Natural killer cell (primary cell): Measurements from ENCODE around the gene ANKRD40. TPM values are rescaled to one million over a fixed set of nuclear protein-coding genes. Genes with fewer than 3 reads are reported as not detected.

Experiments
- ATAC-seq, 3 donors: fragments of 150-1000 bp in 2 of 3; fragments of 200-7000 bp in 1 of 3; cut with Tn5 transposase; 1 replicate in 1 of 3; 2 replicates in 2 of 3; pipeline ENCODE4 v1.10.0; 2021; ENCODE audit warnings: mild to moderate bottlenecking in 2 of 3, moderate library complexity in 2 of 3
- DNase-seq, 2 donors: peaks; one replicate each; pipeline versions ENCODE4 v3.0.0 to v3.0.0-alpha.2; 2013 to 2021; ENCODE audit warnings: mixed read lengths in 1 of 2
- H3K27ac ChIP-seq: one replicate; pipeline ENCODE4 v1.5.1; 2013; ENCODE audit warnings: mild to moderate bottlenecking, low read length
- H3K27me3 ChIP-seq: one replicate; pipeline ENCODE4 v1.6.1; 2013; ENCODE audit warnings: low read length; ENCODE audit not compliant: control insufficient read depth, insufficient read depth
- H3K36me3 ChIP-seq: one replicate; pipeline ENCODE4 v1.6.1; 2013; ENCODE audit warnings: low read length; ENCODE audit not compliant: control insufficient read depth, insufficient read depth
- H3K4me1 ChIP-seq: one replicate; pipeline ENCODE4 v1.6.1; 2013; ENCODE audit warnings: low read length; ENCODE audit not compliant: control insufficient read depth, insufficient read depth
- H3K4me3 ChIP-seq: one replicate; pipeline ENCODE4 v1.5.1; 2013; ENCODE audit warnings: low read length
- H3K9me3 ChIP-seq: one replicate; pipeline ENCODE4 v1.6.1; 2013; ENCODE audit warnings: low read length; ENCODE audit not compliant: control insufficient read depth, insufficient read depth
- H3K27ac Mint-ChIP-seq, 2 donors: one replicate each; pipeline ENCODE4 v1.8.0; 2022; ENCODE audit warnings: mild to moderate bottlenecking in 2 of 2, mixed read lengths in 2 of 2, moderate library complexity in 1 of 2
- H3K27me3 Mint-ChIP-seq, 2 donors: one replicate each; pipeline ENCODE4 v1.8.0; 2022; ENCODE audit warnings: low read depth in 2 of 2, mixed read lengths in 2 of 2
- H3K36me3 Mint-ChIP-seq: one replicate; pipeline ENCODE4 v1.8.0; 2022; ENCODE audit warnings: mixed read lengths
- H3K4me1 Mint-ChIP-seq, 2 donors: one replicate each; pipeline ENCODE4 v1.8.0; 2022; ENCODE audit warnings: mixed read lengths in 2 of 2
- H3K4me3 Mint-ChIP-seq: one replicate; pipeline ENCODE4 v1.8.0; 2022; ENCODE audit warnings: mild to moderate bottlenecking, moderate library complexity, mixed read lengths
- H3K9me3 Mint-ChIP-seq, 2 donors: one replicate each; pipeline ENCODE4 v1.8.0; 2022; ENCODE audit warnings: mixed read lengths in 2 of 2
- CTCF ChIP-seq: fragments of 200-600 bp; IDR thresholded peaks from one replicate; pipeline ENCODE4 v1.8.0; 2022; ENCODE audit warnings: antibody characterized with exemption
- WGBS: methylation state at CpG from one replicate; pipeline ENCODE4 v1.1.7; 2013; ENCODE audit warnings: missing lambda C conversion rate; ENCODE audit not compliant: insufficient coverage; 5-methylcytosine and 5-hydroxymethylcytosine counted together
- intact Hi-C: fragments of 100-400 bp; cut with micrococcal nuclease; formaldehyde crosslinking; loops from one replicate; pipeline ENCODE4 v1.14.2; 2022
- total RNA-seq, 4 donors: library from RNA; stranded (reverse); fragments of 120-200 nt in 1 of 4; gene quantifications; one replicate each; pipeline versions ENCODE4 v1.2.3 to v1.2.4, GENCODE V29; 2013 to 2022

ANKRD40 gene
- total RNA-seq, 3 donors from 2014 or later (not counting 1 experiment from before 2014, with no cell fraction given), result 22.1 to 32.0 (median 30.8) TPM

GRCh38 chr17:50668838-50669581, 38.7 kb downstream of the ANKRD40 start:
- no peaks in the 10 kb centered on the region for H3K36me3 ChIP-seq
- no peaks in the 10 kb centered on the region for H3K27me3 ChIP-seq
- Mint-ChIP-seq H3K36me3 (no peaks in the 10 kb centered on the region), H3K9me3 (no peaks in the 10 kb centered on the region), H3K4me1 (no peaks in the 10 kb centered on the region), H3K4me3 (no peak overlapping the region), H3K27me3 (no peaks in the 10 kb centered on the region), H3K27ac (no peak overlapping the region)
- H3K27ac ChIP-seq, result no peak overlapping the region
- H3K4me1 ChIP-seq, result no peaks in the 10 kb centered on the region
- H3K9me3 ChIP-seq, result no peaks in the 10 kb centered on the region
- intact Hi-C loops, result no loop called here
- ATAC-seq, result no peak
- WGBS, result 89% methylated on average over 9 of the region's 9 CpGs
- DNase-seq, result no peak
- no peak for TF ChIP-seq CTCF
- H3K4me3 ChIP-seq, result no peak overlapping the region

- H3K36me3 Mint-ChIP-seq, result no peaks in the 10 kb centered on the region
- Histone ChIP-seq H3K27me3 (no peaks in the 10 kb centered on the region), H3K27ac (no peak overlapping the region), H3K36me3 (no peaks in the 10 kb centered on the region), H3K4me3 (no peak overlapping the region), H3K9me3 (no peaks in the 10 kb centered on the region), H3K4me1 (no peaks in the 10 kb centered on the region)
- no peak for ATAC-seq
- intact Hi-C loops, result no loop called here
- no peaks in the 10 kb centered on the region for H3K9me3 Mint-ChIP-seq
- H3K4me3 Mint-ChIP-seq, result no peak overlapping the region
- no peak overlapping the region for H3K27ac Mint-ChIP-seq
- TF ChIP-seq CTCF, result no peak
- no peaks in the 10 kb centered on the region for H3K27me3 Mint-ChIP-seq
- no peak for DNase-seq
- 64% methylated on average over 8 of the region's 8 CpGs for WGBS
- H3K4me1 Mint-ChIP-seq, result no peaks in the 10 kb centered on the region
These were observed 39.5 kb downstream of the ANKRD40 start for GRCh38 chr17:50668025-50668837.

GRCh38 chr17:50667259-50668024, 40.3 kb downstream of the ANKRD40 start:
- no peak overlapping the region for H3K4me3 ChIP-seq
- H3K4me1 ChIP-seq, result no peaks in the 10 kb centered on the region
- WGBS, result 93% methylated on average over 14 of the region's 14 CpGs
- no peak for ATAC-seq
- H3K9me3 ChIP-seq, result no peaks in the 10 kb centered on the region
- Mint-ChIP-seq H3K36me3 (no peaks in the 10 kb centered on the region), H3K27ac (no peak overlapping the region), H3K4me3 (no peak overlapping the region), H3K27me3 (no peaks in the 10 kb centered on the region), H3K9me3 (no peaks in the 10 kb centered on the region), H3K4me1 (no peaks in the 10 kb centered on the region)
- no peak for TF ChIP-seq CTCF
- no peaks in the 10 kb centered on the region for H3K36me3 ChIP-seq
- DNase-seq, result no peak
- H3K27me3 ChIP-seq, result no peaks in the 10 kb centered on the region
- intact Hi-C loops, result no loop called here
- no peak overlapping the region for H3K27ac ChIP-seq
